Right atrium auricular region (tissue), 2 donors: ENCODE measurements around the gene CUL1. TPM values are rescaled to one million over a fixed set of nuclear protein-coding genes. Genes with fewer than 3 reads are reported as not detected.

Experiments used
- DNase-seq: peaks from one replicate; pipeline ENCODE4 v3.0.0-alpha.2; 2019; ENCODE audit warnings: low spot score
- H3K27ac ChIP-seq, 2 donors: fragments of 200-600 bp; sonication (generic); 1 replicate in 1 of 2; 2 replicates in 1 of 2; pipeline ENCODE4 v1.5.1; 2016 to 2019
- H3K27me3 ChIP-seq, 2 donors: fragments of 200-600 bp; sonication (generic); one replicate each; pipeline versions ENCODE4 v1.5.1 to v1.6.0; 2017 to 2019
- H3K36me3 ChIP-seq: fragments of 200-600 bp; sonication (generic); one replicate; pipeline ENCODE4 v1.5.1; 2016
- H3K4me1 ChIP-seq, 2 donors: fragments of 200-600 bp; sonication (generic); one replicate each; pipeline versions ENCODE4 v1.5.1 to v1.6.0; 2017 to 2019
- H3K4me3 ChIP-seq, 2 donors: fragments of 200-600 bp; sonication (generic); 1 replicate in 1 of 2; 2 replicates in 1 of 2; pipeline ENCODE4 v1.5.1; 2017 to 2019; ENCODE audit warnings: mild to moderate bottlenecking in 1 of 2, moderate library complexity in 1 of 2
- H3K9me3 ChIP-seq, 2 donors: fragments of 200-600 bp; sonication (generic); one replicate each; pipeline ENCODE4 v1.5.1; 2019
- total RNA-seq, 2 donors: library from RNA; depleted of rRNA; stranded (reverse); fragments of >200 nt; gene quantifications; one replicate each; pipeline ENCODE4 v1.1.0, GENCODE V29; 2016
- TF ChIP-seq, protein P1 (sequence below), 2 donors: fragments of 200-600 bp; sonication (generic); IDR thresholded peaks; one replicate each; pipeline ENCODE4 v1.5.1; 2019; ENCODE audit warnings: antibody characterized with exemption in 2 of 2

The CUL1 gene
- total RNA-seq, 2 donors from 2014 or later = 40.2 to 46.7 TPM

DNA sequence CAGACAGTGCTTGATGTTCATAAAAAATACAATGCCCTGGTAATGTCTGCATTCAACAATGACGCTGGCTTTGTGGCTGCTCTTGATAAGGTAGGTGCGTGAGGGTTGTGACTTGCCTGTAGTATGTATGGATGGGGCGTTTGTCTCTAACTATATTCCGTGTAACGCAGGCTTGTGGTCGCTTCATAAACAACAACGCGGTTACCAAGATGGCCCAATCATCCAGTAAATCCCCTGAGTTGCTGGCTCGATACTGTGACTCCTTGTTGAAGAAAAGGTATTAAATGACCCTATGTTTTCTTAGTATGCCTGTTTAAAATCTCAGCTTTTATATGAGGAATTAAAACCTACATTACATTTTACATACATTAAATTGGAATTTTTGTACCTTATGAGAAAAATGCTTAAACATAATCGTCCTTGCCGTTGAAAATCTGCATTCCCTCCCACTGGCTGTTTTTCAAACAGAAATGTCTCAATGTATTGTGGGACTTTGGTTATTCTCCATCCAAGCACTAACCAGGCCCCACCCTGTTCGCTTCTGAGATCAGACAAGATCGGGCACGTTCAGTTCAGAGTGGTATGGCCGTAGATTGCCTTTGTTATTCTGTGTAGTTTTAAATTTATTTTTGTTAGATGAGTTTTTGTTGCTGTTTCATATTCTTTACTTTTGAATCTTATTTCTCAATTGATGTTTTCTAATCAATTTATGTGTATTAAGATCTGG, 85.3 kb downstream of the CUL1 start:
- TF ChIP-seq, protein P1, sequence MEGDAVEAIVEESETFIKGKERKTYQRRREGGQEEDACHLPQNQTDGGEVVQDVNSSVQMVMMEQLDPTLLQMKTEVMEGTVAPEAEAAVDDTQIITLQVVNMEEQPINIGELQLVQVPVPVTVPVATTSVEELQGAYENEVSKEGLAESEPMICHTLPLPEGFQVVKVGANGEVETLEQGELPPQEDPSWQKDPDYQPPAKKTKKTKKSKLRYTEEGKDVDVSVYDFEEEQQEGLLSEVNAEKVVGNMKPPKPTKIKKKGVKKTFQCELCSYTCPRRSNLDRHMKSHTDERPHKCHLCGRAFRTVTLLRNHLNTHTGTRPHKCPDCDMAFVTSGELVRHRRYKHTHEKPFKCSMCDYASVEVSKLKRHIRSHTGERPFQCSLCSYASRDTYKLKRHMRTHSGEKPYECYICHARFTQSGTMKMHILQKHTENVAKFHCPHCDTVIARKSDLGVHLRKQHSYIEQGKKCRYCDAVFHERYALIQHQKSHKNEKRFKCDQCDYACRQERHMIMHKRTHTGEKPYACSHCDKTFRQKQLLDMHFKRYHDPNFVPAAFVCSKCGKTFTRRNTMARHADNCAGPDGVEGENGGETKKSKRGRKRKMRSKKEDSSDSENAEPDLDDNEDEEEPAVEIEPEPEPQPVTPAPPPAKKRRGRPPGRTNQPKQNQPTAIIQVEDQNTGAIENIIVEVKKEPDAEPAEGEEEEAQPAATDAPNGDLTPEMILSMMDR (IDR thresholded peaks at IDR 0.05) = no peak
- Histone ChIP-seq H3K4me1 (peaks cover 0 to 6% of the 10 kb centered on the region in 2 donors), H3K27ac (no peak overlapping the region), H3K27me3 (no peaks in the 10 kb centered on the region), H3K4me3 (no peak overlapping the region), H3K36me3 (peaks cover 69% of the 10 kb centered on the region), H3K9me3 (no peaks in the 10 kb centered on the region)
- no peak for DNase-seq

- peaks cover 0 to 16% of the 10 kb centered on the region in 2 donors for H3K4me1 ChIP-seq
- DNase-seq = no peak
- H3K36me3 ChIP-seq = peaks cover 95% of the 10 kb centered on the region
- no peak overlapping the region for H3K27ac ChIP-seq
- TF ChIP-seq, protein P1 (IDR thresholded peaks at IDR 0.05) = no peak
- H3K27me3 ChIP-seq = no peaks in the 10 kb centered on the region
- no peaks in the 10 kb centered on the region for H3K9me3 ChIP-seq
- H3K4me3 ChIP-seq = no peak overlapping the region
Observed at GRCh38 chr7:148787571-148788295, 89.0 kb downstream of the CUL1 start.

DNA sequence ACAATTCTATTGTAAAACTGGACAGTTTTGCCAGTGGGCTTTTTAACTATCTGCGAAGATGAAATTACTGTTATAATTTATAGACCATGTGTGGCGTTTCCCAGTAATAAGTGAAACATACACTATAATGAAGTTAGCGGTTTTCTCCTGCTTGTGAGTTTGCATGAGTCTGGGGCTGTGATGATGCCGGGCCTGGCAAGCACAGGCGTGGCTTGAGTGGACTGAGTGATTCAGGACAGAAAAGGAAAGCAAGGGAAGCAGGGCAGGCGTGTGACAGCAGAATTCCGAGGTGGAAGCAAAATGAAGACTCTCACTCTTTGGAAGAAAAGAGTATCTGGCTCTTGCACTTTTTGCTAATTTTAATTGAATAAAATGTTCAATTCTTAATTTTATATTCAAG, 90.5 kb downstream of the CUL1 start:
- peaks cover 0 to under 1% of the 10 kb centered on the region in 2 donors for H3K9me3 ChIP-seq
- DNase-seq = no peak
- H3K36me3 ChIP-seq = peaks cover 94% of the 10 kb centered on the region
- no peak overlapping the region for H3K27ac ChIP-seq
- no peak overlapping the region for H3K4me3 ChIP-seq
- H3K4me1 ChIP-seq = peaks cover 0 to 16% of the 10 kb centered on the region in 2 donors
- no peaks in the 10 kb centered on the region for H3K27me3 ChIP-seq
- TF ChIP-seq, protein P1 (IDR thresholded peaks at IDR 0.05) = no peak

GRCh38 chr7:148790131-148790726, 91.5 kb downstream of the CUL1 start:
- TF ChIP-seq, protein P1 (IDR thresholded peaks at IDR 0.05) = no peak
- H3K36me3 ChIP-seq = peaks cover 95% of the 10 kb centered on the region

DNA sequence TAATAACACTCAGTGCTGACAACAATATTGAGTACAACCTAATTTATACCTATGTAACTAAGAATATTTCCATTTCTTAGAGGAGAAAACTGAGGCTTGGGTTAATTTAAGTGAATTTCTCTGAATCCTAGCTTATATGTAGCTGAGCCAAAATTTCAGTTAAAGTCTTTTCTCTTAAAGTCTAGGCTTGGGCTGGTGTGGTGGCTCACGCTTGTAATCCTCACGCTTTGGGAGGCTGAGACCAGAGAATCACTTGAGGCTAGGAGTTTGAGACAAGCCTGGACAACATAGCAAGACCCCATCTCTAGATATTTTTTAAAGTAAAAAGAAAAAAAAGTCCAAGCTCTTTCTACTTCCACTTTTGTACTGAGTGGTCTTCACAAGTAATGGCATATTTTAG, 92.1 kb downstream of the CUL1 start:
- DNase-seq = no peak
- Histone ChIP-seq H3K4me3 (no peak overlapping the region), H3K27ac (no peak overlapping the region), H3K27me3 (no peaks in the 10 kb centered on the region), H3K9me3 (peaks cover 0 to 6% of the 10 kb centered on the region in 2 donors), H3K4me1 (peaks cover 0 to 16% of the 10 kb centered on the region in 2 donors), H3K36me3 (peaks cover 91% of the 10 kb centered on the region)
- TF ChIP-seq, protein P1 (IDR thresholded peaks at IDR 0.05) = no peak

More at GRCh38 chr7:148790131-148790726, 91.5 kb downstream of the CUL1 start:
- no peak for DNase-seq
- Histone ChIP-seq H3K27ac (no peak overlapping the region), H3K4me3 (no peak overlapping the region), H3K27me3 (no peaks in the 10 kb centered on the region), H3K9me3 (peaks cover 0 to 6% of the 10 kb centered on the region in 2 donors), H3K4me1 (peaks cover 0 to 16% of the 10 kb centered on the region in 2 donors)
